ENCODE results near the gene C2orf49.

- TF ChIP-seq CTCF (IDR thresholded peaks at IDR 0.05) (no peak), POLR2A (IDR thresholded peaks at IDR 0.05) (no peak)
Measured at GRCh38 chr2:105378921-105379383, 41.6 kb downstream of the C2orf49 start.

Data from stomach (tissue), 4 donors.